ENCODE data around the gene SPOCK2.
"Not testable (repeated sequence)": the region's sequence is repeated elsewhere in the genome, so short reads cannot be mapped to it uniquely, and the experiment has no call there.

SPOCK2 gene

DNA sequence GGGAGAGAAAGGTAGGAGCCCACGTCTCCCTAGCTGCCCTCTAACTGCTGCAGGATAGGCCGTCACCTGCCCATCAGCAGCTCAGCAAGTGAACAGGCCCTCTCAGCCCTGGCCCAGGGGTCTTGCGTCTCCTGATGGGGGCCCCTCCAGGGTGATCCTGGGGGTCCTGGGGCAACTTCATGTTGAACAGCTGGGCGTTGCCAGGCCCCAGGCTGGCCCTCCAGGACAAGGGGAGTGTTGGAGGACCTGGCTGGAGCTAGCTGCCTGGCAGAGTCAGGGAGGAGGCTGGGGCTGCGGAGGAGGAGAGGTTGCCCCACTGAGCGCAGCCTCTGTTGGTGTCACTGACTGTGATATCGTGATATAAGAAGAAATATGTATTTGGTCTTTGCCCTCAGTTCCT lies 34.7 kb downstream of the SPOCK2 start:
- DNase-seq (ENCODE audit: low read depth), result no peak

DNA sequence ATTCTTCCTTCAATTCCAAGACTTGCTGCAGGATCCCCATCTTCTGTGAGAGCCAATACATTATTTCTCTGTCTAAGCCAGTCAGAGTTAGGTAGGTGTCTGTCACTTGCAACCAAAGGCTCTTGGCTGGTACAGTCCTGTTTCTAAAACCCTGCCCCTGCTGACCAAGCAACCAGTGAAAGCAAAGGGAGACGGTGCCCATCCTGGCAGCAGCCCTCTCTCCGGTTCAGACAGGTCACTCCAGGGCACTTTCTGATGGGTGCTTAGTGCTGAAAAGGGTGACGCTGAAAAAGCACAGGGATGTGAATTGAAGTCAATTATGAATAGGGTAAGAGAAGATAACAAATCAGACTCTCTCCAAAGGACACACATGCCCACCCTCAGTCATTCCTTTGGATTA lies 37.5 kb downstream of the SPOCK2 start:
- no peak for DNase-seq (ENCODE audit: low read depth)

DNA sequence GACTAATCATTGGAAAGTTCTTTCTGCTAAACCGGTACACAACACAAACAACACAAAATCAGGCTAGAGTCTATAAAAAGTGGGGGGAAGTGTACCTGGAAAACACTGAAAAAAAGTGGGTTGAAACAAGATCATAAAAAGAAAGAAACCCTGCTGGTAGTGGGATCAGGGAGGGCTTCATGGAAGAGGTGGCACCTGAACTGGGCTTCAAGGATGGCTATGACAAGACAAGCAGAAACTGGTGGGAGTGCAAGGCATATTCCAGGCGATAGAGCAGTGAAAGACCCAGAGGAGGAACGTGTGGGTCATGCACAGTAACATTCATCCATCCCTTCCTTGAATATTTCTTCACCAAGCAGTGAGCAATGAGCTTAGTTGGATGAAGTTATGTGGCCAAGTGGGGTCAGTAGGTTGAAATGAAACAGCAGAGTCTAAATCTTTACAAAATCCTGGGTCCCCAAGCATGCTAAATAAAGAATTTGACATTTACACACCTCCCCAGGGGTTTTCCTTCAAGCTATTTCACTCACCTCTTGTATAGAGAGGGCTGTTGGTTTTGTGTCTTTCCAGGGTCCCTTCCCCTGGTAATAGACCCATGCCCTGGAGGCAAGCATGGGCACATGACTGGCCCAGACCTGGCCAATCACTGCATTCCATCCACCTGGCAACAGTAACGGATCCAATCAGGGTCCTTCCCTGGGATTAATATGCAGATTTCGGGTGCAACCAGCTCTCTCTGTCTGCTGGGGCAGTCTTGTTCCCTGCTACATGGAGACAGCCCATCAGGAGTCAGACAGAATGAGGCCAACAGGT lies 38.2 kb downstream of the SPOCK2 start:
- DNase-seq (ENCODE audit: low read depth), result no peak

DNA sequence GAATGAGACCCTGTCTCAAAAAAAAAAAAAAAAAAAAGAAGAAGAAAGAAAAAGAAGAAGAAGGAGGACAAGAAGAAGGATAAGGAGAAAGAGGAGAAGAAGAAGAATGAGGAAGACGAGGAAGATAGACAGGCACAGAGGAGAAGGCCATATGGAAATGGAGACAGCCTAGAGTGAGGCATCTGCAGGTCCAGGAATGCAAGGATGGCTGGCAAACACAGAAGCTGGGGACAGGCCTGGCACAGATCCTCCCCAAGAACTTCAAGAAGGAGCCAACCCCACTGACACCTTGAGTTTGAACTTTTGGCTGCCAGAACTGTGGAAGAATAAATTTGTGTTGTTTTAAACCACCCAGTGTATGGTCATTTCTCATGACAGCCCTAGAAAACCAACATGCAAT lies 38.9 kb downstream of the SPOCK2 start:
- DNase-seq (ENCODE audit: low read depth), result no peak

DNA sequence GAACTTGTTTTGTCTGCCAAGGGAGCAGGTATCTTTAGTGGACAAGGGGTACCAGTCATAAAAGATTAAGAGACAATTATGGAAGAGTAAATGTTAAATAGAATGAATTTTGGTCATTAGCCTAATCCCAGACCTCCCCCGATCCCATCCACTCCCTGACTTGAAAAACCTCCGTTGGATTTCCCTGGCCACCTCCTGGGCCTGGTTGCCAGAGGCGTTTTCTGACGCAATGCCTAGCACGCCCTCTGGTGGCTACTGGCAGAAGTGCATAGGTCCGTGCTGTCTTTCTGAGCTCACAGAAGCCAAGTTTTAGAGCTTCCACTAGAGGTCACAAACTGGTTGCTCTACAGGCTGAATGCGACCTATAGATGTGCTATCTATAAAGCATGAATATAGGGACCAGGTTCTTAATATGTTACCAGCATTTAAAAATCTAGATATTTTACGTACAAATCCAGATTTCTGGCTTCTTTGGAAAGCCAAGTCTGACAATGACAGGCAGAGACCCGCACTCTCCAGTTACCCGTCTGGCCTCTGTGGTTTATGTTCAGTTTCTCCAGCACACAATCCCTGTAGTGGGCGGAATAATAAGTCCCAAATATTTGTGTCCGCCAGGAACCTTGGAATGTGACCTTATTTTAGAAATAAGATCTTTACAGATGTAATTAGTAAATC lies 39.8 kb downstream of the SPOCK2 start:
- DNase-seq (ENCODE audit: low read depth), result peak; percentile 87

DNA sequence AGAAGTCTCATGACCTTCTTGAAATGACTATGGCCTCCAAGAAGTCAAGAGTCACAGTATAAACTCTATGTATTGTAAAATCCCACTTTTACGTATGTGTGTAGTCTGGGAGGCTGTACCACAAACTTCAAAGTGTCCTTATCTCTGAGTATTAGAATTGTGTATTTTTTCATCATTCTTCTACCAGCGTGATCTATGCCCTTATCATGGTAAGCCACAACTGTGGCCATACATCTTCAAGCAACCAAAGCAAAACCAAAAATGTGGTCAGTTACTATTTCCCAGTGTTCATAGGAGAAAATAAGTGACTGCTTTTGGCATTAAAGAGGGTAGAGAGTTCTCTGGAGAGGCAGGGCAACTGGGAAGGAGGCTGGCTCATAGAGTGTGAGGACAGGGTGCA lies 42.8 kb downstream of the SPOCK2 start:
- no peak for DNase-seq (ENCODE audit: low read depth)

DNA sequence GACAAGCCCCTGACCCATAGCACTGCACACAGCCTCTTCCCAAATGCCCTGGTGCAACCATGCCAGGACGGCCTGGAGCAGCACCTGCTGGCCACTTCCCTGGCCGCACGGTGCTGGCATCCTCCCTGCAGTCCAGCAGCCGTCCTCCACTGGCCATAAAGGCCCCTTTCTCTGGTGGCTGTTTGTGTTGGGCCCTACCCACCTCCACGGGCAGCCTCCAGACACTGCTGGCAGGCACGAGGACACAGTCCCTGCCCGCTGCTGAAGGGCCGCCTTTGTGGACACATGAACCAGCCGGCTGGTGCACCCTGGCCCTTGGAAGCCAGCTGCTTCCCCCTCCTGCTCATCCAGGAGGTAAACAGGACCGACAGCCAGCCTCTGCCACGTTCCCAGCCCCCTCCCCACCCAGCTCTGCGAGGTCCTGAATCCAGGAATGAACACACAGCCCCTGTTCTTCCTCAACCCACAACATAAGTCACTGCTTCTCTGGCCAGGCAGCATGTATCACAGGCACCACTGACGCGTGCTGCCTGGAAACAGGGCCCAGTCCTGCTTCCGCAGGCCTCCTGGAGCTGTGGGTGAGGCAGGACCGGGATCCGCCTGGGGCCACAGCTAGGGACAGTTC lies 43.8 kb downstream of the SPOCK2 start:
- no peak for DNase-seq (ENCODE audit: low read depth)

- no peak for DNase-seq (ENCODE audit: low read depth)
Measured at GRCh38 chr10:72043016-72043834, 45.1 kb downstream of the SPOCK2 start.

DNA sequence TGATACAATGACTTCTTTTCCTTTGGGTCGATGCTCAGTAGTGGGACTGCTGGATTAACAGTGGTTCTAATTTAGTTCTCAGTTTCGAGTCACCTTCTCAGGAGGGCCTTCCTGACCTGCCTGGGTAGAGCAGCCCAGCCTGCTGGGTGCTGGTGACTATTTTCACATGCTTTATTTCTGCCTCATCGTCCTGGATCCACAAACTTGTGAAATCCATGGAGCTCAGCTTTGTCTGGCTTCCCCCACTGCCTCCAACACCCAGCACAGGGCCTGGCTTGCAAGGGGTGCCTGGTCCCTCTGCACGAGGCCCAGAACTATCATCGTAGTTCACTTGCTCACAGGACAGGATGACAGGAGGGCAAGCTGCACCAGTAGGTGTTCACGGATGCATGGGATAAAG lies 46.9 kb downstream of the SPOCK2 start:
- DNase-seq (ENCODE audit: low read depth), result no peak

DNA sequence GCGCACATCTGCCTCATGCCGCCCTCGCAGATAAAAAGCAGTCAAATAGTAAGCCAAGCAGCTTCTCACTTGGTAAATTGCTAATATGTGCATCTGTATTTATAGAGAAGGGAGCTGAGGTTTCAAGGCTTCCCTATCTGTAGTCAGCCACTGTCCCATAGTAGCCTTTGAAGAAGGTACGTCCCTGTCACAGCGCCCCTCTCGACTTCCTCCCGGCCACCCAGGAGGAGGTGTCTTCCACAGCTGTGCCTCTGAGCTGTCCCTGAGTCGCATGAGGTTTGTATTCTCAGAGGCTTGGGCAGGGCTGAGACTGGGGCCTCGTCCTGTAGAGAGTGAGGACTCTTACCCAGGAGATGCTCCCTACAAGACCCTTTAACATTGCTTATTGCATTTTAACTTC lies 49.0 kb downstream of the SPOCK2 start:
- DNase-seq (ENCODE audit: low read depth), result no peak

- DNase-seq (ENCODE audit: low read depth), result no peak
Measured at GRCh38 chr10:72038458-72039001, 49.8 kb downstream of the SPOCK2 start.

- DNase-seq (ENCODE audit: low read depth), result no peak
Measured at GRCh38 chr10:72037811-72038210, 50.5 kb downstream of the SPOCK2 start.

- no peak for DNase-seq (ENCODE audit: low read depth)
Measured at GRCh38 chr10:72037266-72037665, 51.1 kb downstream of the SPOCK2 start.

DNA sequence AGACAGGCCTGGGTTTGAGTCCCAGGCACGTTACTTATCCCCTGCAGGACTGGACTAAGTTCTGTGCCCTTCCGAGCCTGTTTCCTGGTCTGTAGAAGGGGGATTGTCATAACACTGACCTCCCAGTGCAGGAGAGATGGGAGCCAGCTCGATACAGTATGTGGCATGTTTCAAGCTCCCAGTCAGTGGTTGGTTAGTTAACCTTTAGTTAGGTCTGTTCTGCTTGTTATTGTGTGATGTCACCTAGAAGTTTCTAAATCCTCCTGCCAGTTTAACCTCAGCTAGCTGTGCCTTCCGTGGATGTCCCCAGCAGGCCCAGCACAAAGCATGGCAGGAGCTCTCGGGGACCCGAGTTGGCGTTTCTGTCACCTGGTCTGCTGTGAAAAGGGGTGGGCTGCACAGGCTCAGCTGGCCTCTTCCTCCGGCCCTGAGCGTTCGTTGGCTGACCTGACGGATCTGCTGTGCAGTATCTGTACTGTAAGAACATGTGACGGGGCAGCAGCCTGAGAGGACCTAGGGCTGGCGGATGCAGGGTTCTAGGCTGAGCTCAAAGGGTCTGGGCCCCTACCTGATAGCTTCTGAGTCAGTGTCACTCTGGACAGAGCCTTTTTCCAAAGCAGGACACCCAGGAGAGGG lies 53.0 kb downstream of the SPOCK2 start:
- DNase-seq (ENCODE audit: low read depth), result no peak

DNA sequence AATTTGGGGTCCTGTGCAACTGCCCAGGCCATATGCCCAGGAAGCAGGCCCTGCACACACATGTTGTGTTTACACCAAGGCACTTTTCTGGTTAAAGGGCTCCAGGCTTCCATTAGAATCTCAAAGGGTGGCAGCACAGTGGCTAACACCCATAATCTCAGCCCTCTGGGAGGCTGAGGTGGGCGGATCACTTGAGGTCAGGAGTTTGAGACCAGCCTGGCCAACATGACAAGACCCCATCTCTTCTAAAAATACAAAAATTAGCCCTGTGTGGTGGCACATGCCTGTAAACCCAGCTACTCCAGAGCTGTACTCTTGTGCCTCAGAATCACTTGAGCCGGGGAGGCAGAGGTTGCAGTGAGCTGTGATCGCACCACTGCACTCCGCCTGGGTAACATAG lies 53.6 kb downstream of the SPOCK2 start:
- DNase-seq (ENCODE audit: low read depth), result no peak

GRCh38 chr10:72034040-72034499 lies 54.3 kb downstream of the SPOCK2 start:
- DNase-seq (ENCODE audit: low read depth), result no peak

DNA sequence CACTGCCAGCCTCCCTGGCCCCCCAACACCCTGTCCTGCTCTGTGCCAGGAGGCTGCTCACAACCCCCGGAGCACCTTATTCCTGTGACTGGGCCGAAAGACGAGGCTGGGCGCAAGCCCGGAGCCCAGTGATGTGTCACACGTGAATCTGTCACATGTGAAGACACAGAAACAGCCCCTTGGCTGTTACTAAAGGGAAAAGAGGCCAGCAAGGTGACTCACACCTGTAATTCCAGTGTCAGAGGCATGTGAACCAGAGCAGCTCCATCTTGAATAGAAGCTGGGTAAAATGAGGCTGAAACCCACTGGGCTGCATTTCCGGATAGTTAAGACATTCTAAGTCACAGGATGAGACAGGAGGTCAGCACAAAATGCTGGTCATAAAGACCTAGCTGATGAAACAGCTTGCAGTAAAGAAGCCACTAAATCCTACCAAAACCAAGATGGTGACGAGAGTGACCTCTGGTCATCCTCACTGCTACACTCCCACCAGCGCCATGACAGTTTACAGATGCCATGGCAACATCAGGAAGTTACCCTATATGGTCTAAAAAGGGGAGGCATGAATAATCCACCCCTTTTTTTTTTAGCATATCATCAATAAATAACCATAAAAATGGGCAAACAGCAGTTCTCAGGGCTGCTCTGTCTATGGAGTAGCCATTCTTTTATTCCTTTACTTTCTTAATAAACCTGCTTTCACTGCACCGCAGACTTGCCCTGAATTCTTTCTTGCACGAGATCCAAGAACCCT lies 55.8 kb downstream of the SPOCK2 start:
- DNase-seq (ENCODE audit: low read depth), result not testable (repeated sequence)

DNA sequence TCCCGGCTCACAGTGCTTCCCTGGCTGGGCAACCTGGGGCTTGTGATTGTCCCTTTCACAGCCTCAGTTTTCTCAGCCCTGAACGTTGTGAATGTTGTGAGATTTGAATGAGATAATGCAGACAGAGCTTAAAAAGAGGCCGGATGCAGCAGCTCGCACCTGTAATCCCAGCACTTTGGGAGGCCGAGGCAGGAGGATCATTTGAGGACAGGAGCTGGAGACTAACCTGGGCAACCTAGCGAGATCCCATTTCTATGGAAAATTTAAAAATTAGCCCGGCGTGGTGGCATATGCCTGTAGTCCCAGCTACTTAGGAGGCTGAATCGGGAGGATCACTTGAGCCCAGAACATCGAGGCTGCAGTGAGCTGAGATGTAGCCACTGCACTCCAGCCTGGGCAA lies 56.6 kb downstream of the SPOCK2 start:
- no peak for DNase-seq (ENCODE audit: low read depth)

GRCh38 chr10:72030762-72031543 lies 57.4 kb downstream of the SPOCK2 start:
- no peak for DNase-seq (ENCODE audit: low read depth)

GRCh38 chr10:72029414-72029813 lies 58.9 kb downstream of the SPOCK2 start:
- no peak for DNase-seq (ENCODE audit: low read depth)

All from stimulated activated CD8-positive, alpha-beta memory T cell treated with anti-CD3 and anti-CD28 coated beads, Interleukin-4, amount 100 ng/mL, for 24 hours (primary cell).